A673 (cell line): Measurements from ENCODE around the gene IRS2. TPM values are rescaled to one million over a fixed set of nuclear protein-coding genes. Genes with fewer than 3 reads are reported as not detected.

Experiments used
- BruUV-seq: library from RNA; stranded (reverse); fragments of 400-500 nt; replicated peaks from 2 replicates; lab custom pipeline; 2021; lab: Mats Ljungman, UMichigan
- CTCF ChIA-PET: fragments of 300-600 bp; sonication (Branson Sonifier 250); formaldehyde crosslinking; loops from one replicate; lab custom pipeline; 2022; ENCODE audit warnings: antibody characterized with exemption; lab: Charles Lee
- POLR2A ChIA-PET: fragments of 300-600 bp; sonication (Branson Sonifier 250); formaldehyde crosslinking; loops from one replicate; lab custom pipeline; 2022; ENCODE audit warnings: antibody characterized with exemption; ENCODE audit not compliant: low non-redundant PET; lab: Charles Lee
- DNase-seq: peaks from one replicate; pipeline ENCODE4 v3.0.0-alpha.2; 2015; ENCODE audit warnings: low spot score
- H3K27ac ChIP-seq: fragments of 200-600 bp; sonication (generic); 2 replicates; pipeline ENCODE4 v1.5.1; 2016; ENCODE audit warnings: mixed run types, low read depth, mild to moderate bottlenecking, mixed read lengths, antibody characterized with exemption, low read length; ENCODE audit not compliant: poor library complexity, severe bottlenecking
- H3K27me3 ChIP-seq: fragments of 200-600 bp; sonication (generic); replicated peaks from 2 replicates; pipeline ENCODE4 v1.6.1; 2017; ENCODE audit warnings: mixed run types, low read depth, mild to moderate bottlenecking, mixed read lengths, antibody characterized with exemption, low read length; ENCODE audit not compliant: insufficient read depth, poor library complexity
- H3K36me3 ChIP-seq: fragments of 200-600 bp; sonication (generic); 2 replicates; pipeline ENCODE4 v1.6.1; 2016; ENCODE audit warnings: mixed run types, mild to moderate bottlenecking, mixed read lengths, antibody characterized with exemption, low read length; ENCODE audit not compliant: insufficient read depth, poor library complexity, severe bottlenecking
- H3K4me1 ChIP-seq: fragments of 200-600 bp; sonication (generic); 2 replicates; pipeline ENCODE4 v1.6.1; 2017; ENCODE audit warnings: mixed run types, mild to moderate bottlenecking, mixed read lengths, antibody characterized with exemption, low read length; ENCODE audit not compliant: insufficient read depth, poor library complexity, severe bottlenecking
- H3K4me3 ChIP-seq: fragments of 200-600 bp; sonication (generic); 2 replicates; pipeline ENCODE4 v1.5.1; 2016; ENCODE audit warnings: low read depth, mixed run types, mild to moderate bottlenecking, mixed read lengths, low read length; ENCODE audit not compliant: poor library complexity, severe bottlenecking
- H3K9me3 ChIP-seq: fragments of 200-600 bp; sonication (generic); 2 replicates; pipeline ENCODE4 v1.6.1; 2016; ENCODE audit warnings: mixed run types, low read depth, mild to moderate bottlenecking, mixed read lengths, antibody characterized with exemption, low read length; ENCODE audit not compliant: poor library complexity, severe bottlenecking
- EZH2 ChIP-seq: fragments of 200-600 bp; sonication (generic); IDR thresholded peaks from 2 replicates; pipeline ENCODE4 v1.6.1; 2017; ENCODE audit warnings: borderline replicate concordance, low read depth, mild to moderate bottlenecking, mixed read lengths, antibody characterized with exemption, low read length; ENCODE audit not compliant: poor library complexity, severe bottlenecking
- intact Hi-C: fragments of 100-400 bp; cut with micrococcal nuclease; formaldehyde crosslinking; loops from one replicate; pipeline ENCODE4 v1.10.0; 2022; ENCODE audit not compliant: unreplicated experiment
- total RNA-seq: library from RNA; stranded (reverse); gene quantifications from 2 replicates; pipeline ENCODE4 v1.2.3, GENCODE V29; 2021
- TF ChIP-seq, protein P1 (sequence below): fragments of 300-800, 200-600 bp; sonication (generic); conservative IDR thresholded peaks from 2 replicates; pipeline ENCODE4 v1.5.1; 2017; ENCODE audit warnings: low read depth, mild to moderate bottlenecking, antibody characterized with exemption, low read length, moderate library complexity, mixed read lengths

The IRS2 gene
- total RNA-seq, 1 experiment from 2014 or later, result 135 TPM

DNA sequence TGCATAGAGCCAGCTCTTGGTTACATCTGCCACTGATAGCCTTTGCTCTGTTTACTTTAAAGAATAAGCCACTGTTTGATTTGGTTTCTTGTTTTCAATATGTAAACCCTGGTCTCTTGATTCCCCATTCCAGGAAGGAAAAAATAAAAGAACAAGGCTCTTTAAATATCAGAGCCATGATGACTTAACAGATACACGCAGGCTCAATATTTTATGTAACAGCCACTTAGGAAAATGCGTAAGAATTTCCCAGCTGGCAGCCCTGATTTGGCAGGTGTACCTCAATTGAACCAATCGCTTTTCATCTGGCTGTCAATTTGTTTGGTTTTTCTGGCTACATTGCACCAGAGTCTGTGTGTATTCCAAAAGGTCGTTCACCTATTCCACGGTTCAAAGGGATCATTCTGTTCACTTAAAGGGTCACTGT is 65.6 kb downstream of the IRS2 start:
- no peak for TF ChIP-seq EZH2
- TF ChIP-seq, protein P1, sequence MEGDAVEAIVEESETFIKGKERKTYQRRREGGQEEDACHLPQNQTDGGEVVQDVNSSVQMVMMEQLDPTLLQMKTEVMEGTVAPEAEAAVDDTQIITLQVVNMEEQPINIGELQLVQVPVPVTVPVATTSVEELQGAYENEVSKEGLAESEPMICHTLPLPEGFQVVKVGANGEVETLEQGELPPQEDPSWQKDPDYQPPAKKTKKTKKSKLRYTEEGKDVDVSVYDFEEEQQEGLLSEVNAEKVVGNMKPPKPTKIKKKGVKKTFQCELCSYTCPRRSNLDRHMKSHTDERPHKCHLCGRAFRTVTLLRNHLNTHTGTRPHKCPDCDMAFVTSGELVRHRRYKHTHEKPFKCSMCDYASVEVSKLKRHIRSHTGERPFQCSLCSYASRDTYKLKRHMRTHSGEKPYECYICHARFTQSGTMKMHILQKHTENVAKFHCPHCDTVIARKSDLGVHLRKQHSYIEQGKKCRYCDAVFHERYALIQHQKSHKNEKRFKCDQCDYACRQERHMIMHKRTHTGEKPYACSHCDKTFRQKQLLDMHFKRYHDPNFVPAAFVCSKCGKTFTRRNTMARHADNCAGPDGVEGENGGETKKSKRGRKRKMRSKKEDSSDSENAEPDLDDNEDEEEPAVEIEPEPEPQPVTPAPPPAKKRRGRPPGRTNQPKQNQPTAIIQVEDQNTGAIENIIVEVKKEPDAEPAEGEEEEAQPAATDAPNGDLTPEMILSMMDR, result no peak
- DNase-seq, result no peak
- ChIA-PET CTCF (interaction anchor here (0.5 kb wide), 2 partner anchors 14 to 38 kb away, joined by 3 to 5 read pairs; no protein-coding TSS in a partner anchor), POLR2A (interaction anchor here (0.6 kb wide), 1 partner anchor 11 kb away, joined by 4 read pairs; no protein-coding TSS in a partner anchor)
- Histone ChIP-seq H3K9me3 (no peaks in the 10 kb centered on the region), H3K27ac (no peak overlapping the region), H3K4me1 (peaks cover 10% of the 10 kb centered on the region), H3K4me3 (no peak overlapping the region), H3K27me3 (no peaks in the 10 kb centered on the region), H3K36me3 (no peaks in the 10 kb centered on the region)
- BruUV-seq, result no TSS peak
- intact Hi-C loops, result no loop called here

DNA sequence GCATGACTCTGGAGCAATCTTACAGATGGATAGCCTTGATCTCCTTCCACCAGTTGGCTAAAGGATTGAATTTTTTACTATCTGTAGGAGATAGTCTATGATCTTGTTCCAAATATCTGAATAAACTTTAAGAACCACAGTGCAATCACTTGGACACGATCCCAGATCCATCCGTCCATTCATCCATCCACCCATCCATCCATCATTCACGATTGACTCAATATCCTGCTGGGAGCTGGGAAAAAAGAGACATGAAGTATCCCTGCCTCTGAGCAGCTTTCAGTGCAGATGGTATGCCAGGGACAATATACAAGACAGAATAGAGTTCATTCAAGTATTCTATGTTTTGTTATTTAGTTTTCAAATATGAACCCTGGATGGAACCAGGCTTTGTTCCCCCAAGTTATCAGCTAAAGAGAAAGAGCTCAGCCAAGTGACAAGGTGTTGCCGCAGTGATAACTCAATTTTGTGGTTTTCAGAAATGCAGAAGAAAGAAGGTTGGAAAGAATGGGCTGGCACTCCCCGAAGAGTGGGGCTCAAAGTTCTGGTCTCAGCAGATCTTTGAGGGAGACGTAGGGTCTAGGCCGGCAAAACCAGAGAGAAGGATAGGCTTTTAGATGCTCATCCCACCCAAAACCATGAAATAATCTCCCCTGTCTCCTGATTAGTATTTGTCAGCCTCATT is 66.3 kb downstream of the IRS2 start:
- no peaks in the 10 kb centered on the region for H3K36me3 ChIP-seq
- H3K4me3 ChIP-seq, result no peak overlapping the region
- TF ChIP-seq EZH2, result no peak
- TF ChIP-seq, protein P1, result no peak
- ChIA-PET CTCF (interaction anchor here (0.5 kb wide), 1 partner anchor 37 kb away, joined by 3 read pairs; no protein-coding TSS in a partner anchor), POLR2A (interaction anchor here (0.6 kb wide), 1 partner anchor 12 kb away, joined by 4 read pairs; no protein-coding TSS in a partner anchor)
- no peaks in the 10 kb centered on the region for H3K9me3 ChIP-seq
- H3K27me3 ChIP-seq, result no peaks in the 10 kb centered on the region
- no peak overlapping the region for H3K27ac ChIP-seq
- BruUV-seq, result no TSS peak
- H3K4me1 ChIP-seq, result peaks cover 13% of the 10 kb centered on the region
- no peak for DNase-seq
- intact Hi-C loops, result no loop called here

DNA sequence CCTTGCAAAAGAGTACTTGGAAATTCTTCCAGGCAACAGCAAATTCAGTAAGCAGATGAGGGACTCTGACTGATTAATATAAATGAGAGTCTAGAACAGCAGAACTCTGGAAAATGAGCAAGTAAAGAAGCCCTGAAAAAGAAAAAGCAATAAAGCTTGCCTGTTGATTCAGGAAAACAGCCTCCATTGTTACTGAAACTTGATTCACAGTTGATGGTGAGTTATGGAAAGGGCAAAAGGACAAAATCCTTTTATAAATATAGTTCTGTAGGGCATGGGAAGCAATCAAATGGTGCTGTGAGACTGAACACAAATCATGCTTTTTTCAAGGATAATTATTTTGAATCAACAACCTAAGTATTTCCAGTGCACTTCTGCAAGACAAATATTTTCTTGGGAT is 67.7 kb downstream of the IRS2 start:
- no peaks in the 10 kb centered on the region for H3K9me3 ChIP-seq
- no peaks in the 10 kb centered on the region for H3K27me3 ChIP-seq
- H3K4me1 ChIP-seq, result peaks cover 13% of the 10 kb centered on the region
- no TSS peak for BruUV-seq
- POLR2A ChIA-PET, result no interaction called here
- CTCF ChIA-PET, result no interaction called here
- no peaks in the 10 kb centered on the region for H3K36me3 ChIP-seq
- no peak overlapping the region for H3K4me3 ChIP-seq
- intact Hi-C loops, result no loop called here
- no peak overlapping the region for H3K27ac ChIP-seq
- TF ChIP-seq, protein P1, result no peak
- DNase-seq, result no peak
